ENCODE data around the gene PADI1.

PADI1 gene

DNA sequence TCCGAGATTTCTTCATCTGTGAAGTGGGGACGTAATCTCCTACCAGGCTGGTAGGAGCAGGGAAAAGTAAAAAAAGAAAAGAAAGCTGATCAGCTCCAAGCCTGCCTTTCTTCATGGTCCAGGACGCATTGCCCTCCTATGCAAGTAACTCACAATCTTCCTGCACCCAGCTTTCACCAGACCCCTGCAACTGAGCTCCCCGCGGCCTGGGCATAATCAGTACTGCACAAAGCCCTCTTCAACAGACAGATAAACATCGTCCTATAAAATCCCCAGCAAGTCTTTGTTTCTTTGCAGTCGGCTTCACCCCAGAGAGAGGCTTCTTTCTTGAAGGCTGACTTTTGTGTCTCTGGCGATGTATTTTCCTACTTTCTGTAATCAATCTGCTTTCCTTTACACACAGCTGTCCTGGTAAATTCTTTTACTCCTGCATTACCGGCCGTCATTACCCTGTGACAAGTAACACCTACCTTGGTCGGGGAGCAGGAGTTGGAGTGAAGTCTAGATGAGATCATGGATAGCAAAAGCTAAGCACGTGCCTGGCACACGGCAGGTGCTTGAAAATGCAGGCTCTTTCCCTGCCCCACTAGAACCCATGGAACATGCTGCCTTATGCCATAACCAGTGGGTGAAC lies 8.3 kb downstream of the PADI1 start:
- no peaks in the 10 kb centered on the region for H3K9me3 ChIP-seq (ENCODE audit: control insufficient read depth, insufficient read depth, low read depth, low read length)
- H3K4me1 ChIP-seq (ENCODE audit: control insufficient read depth, insufficient read depth, low read length) = peaks cover 4% of the 10 kb centered on the region
- H3K4me3 ChIP-seq (ENCODE audit: low read depth, low read length) = no peak overlapping the region
- no peaks in the 10 kb centered on the region for H3K36me3 ChIP-seq (ENCODE audit: control insufficient read depth in 2 of 2, insufficient read depth in 1 of 2, low read length in 2 of 2)
- ChIA-PET CTCF (interaction anchor here (0.7 to 3.1 kb wide), 5 partner anchors 10 to 91 kb away, joined by 3 to 17 read pairs (median 8); no protein-coding TSS in a partner anchor), POLR2A (interaction anchor here (1.5 to 2.5 kb wide), 2 partner anchors 20 to 28 kb away, joined by 11 to 12 read pairs; no protein-coding TSS in a partner anchor)
- H3K27ac ChIP-seq (ENCODE audit: extremely low read depth, low read depth, low read length) = 0 out of 2 replicates have a peak overlapping the region, but pooled peaks have one; percentile 35
- TF ChIP-seq ZNF600 (tag by site-specific recombination; IDR thresholded peaks at IDR 0.05) = peak; percentile 62; the same call in 1 of the 2 replicates
- no peak for TF ChIP-seq ZNF510 (tag by site-specific recombination; IDR thresholded peaks at IDR 0.05; ENCODE audit: insufficient replicate concordance)
- no peak for TF ChIP-seq ZNF121 (tag by site-specific recombination; IDR thresholded peaks at IDR 0.05)
- TF ChIP-seq, protein P1, sequence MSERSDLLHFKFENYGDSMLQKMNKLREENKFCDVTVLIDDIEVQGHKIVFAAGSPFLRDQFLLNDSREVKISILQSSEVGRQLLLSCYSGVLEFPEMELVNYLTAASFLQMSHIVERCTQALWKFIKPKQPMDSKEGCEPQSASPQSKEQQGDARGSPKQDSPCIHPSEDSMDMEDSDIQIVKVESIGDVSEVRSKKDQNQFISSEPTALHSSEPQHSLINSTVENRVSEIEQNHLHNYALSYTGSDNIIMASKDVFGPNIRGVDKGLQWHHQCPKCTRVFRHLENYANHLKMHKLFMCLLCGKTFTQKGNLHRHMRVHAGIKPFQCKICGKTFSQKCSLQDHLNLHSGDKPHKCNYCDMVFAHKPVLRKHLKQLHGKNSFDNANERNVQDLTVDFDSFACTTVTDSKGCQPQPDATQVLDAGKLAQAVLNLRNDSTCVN (tag by site-specific recombination; optimal IDR thresholded peaks at IDR 0.05) = peak; percentile 1
- TF ChIP-seq ZFP37 (tag by site-specific recombination; IDR thresholded peaks at IDR 0.05) = no peak
- TF ChIP-seq SP3 (tag by site-specific recombination; IDR thresholded peaks at IDR 0.05) = no peak
- 0 out of 2 replicates have a peak, but pooled peaks have one; percentile 5 for TF ChIP-seq ZFHX2 (tag by site-specific recombination; conservative IDR thresholded peaks at IDR 0.05)
- TF ChIP-seq MZF1 (tag by site-specific recombination; IDR thresholded peaks at IDR 0.05; ENCODE audit: borderline replicate concordance) = peak; percentile 79; the same call in 1 of the 2 replicates
- no peak for TF ChIP-seq ZNF24 (tag by site-specific recombination; IDR thresholded peaks at IDR 0.05)
- peak; percentile 22 for TF ChIP-seq SETDB1 (IDR thresholded peaks at IDR 0.05; ENCODE audit: insufficient read length, low read length)

DNA sequence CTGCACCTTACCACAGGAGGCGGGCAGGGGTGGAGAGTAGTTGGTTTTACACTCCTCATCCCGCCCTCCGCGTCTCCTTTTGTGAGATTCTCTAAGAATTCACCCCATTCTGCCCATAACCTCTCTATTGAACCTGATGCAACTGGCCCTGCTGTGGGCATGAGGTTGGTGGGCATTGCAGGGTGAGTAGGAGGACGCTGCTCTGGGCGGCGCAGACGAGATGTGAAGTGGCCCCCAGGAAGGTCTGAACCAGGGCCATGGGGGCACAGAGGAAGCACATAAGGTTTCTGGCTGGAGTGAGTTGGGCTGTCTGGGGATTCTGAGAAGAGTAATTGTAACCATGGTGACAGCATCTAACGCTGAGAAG lies 8.8 kb downstream of the PADI1 start:
- H3K4me3 ChIP-seq (ENCODE audit: low read depth, low read length) = no peak overlapping the region
- TF ChIP-seq ZFP3 (tag by site-specific recombination; IDR thresholded peaks at IDR 0.05; ENCODE audit: low read depth) = peak; percentile 77
- no peak for TF ChIP-seq ZNF510 (tag by site-specific recombination; IDR thresholded peaks at IDR 0.05; ENCODE audit: insufficient replicate concordance)
- H3K27ac ChIP-seq (ENCODE audit: extremely low read depth, low read depth, low read length) = no peak overlapping the region
- ChIA-PET CTCF (interaction anchor here (2.0 to 3.1 kb wide), 2 partner anchors 21 to 87 kb away, joined by 9 to 17 read pairs; no protein-coding TSS in a partner anchor), POLR2A (interaction anchor here (2.5 kb wide), 1 partner anchor 19 kb away, joined by 12 read pairs; no protein-coding TSS in a partner anchor)
- no peaks in the 10 kb centered on the region for H3K9me3 ChIP-seq (ENCODE audit: control insufficient read depth, insufficient read depth, low read depth, low read length)
- no peaks in the 10 kb centered on the region for H3K36me3 ChIP-seq (ENCODE audit: control insufficient read depth in 2 of 2, insufficient read depth in 1 of 2, low read length in 2 of 2)
- H3K4me1 ChIP-seq (ENCODE audit: control insufficient read depth, insufficient read depth, low read length) = peaks cover 4% of the 10 kb centered on the region

DNA sequence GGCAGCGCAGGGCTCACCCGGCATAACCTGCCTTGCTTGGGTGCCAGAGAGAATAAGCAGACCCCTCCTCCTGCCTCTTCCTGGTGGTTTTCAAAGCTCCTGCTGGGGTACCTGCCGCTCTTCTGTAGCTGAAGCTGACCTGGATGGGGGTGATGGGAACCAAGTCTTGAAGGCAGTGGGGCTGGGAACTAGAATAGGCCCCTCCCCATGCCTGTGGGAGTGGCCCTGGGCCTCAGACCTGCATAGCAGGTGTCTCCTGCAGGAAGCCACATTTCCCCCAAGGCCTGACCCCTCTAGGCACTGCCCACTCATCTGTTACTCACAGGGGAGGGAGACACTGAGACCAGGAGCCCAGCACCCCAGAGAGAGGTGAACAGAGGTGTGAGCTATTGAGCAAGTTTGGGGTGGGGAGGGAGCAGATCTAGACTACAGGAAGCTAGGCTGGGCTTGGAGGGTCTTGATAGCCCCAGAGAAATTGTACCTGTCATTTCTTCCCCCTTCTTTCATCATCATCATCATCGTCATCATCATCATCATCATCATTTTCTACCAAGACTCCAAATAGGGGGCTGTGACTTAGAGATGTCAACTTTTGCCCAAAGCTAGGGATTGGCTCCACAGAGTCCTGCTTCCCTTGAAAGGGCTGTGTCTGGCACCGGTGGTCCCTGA lies 10.1 kb downstream of the PADI1 start:
- TF ChIP-seq ZFHX2 (tag by site-specific recombination; conservative IDR thresholded peaks at IDR 0.05) = no peak
- TF ChIP-seq REPIN1 (tag by site-specific recombination; IDR thresholded peaks at IDR 0.05; ENCODE audit: low read depth) = no peak
- TF ChIP-seq, protein P2, sequence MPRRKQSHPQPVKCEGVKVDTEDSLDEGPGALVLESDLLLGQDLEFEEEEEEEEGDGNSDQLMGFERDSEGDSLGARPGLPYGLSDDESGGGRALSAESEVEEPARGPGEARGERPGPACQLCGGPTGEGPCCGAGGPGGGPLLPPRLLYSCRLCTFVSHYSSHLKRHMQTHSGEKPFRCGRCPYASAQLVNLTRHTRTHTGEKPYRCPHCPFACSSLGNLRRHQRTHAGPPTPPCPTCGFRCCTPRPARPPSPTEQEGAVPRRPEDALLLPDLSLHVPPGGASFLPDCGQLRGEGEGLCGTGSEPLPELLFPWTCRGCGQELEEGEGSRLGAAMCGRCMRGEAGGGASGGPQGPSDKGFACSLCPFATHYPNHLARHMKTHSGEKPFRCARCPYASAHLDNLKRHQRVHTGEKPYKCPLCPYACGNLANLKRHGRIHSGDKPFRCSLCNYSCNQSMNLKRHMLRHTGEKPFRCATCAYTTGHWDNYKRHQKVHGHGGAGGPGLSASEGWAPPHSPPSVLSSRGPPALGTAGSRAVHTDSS (tag by site-specific recombination; IDR thresholded peaks at IDR 0.05) = peak; percentile 96
- Histone ChIP-seq H3K9me3 (ENCODE audit: control insufficient read depth, insufficient read depth, low read depth, low read length) (no peaks in the 10 kb centered on the region), H3K4me3 (ENCODE audit: low read depth, low read length) (no peak overlapping the region), H3K27ac (ENCODE audit: extremely low read depth, low read depth, low read length) (no peak overlapping the region), H3K4me1 (ENCODE audit: control insufficient read depth, insufficient read depth, low read length) (peaks cover 4% of the 10 kb centered on the region), H3K36me3 (ENCODE audit: control insufficient read depth in 2 of 2, insufficient read depth in 1 of 2, low read length in 2 of 2) (no peaks in the 10 kb centered on the region)
- ChIA-PET CTCF (interaction anchor here (1.6 kb wide), 1 partner anchor 59 kb away, joined by 5 read pairs; no protein-coding TSS in a partner anchor), POLR2A (no interaction called here)

DNA sequence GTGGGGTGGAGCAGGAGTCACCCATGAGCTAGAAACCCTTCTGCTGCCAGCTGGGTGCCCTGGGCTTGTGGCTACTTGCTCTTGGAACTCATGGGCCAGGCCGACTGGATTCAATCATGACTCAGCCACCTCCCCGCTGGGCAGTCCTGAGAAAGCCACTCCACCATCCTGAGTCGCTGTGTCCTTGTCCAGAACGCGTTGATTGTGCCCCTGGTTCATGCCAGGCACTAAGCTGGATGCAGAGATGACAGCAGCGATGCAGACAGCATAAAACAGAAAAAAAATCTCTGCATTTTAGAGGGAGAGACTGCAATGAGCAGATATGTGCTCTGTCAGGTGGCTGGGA lies 10.6 kb downstream of the PADI1 start:
- ChIA-PET CTCF (interaction anchor here (1.6 kb wide), 1 partner anchor 59 kb away, joined by 5 read pairs; no protein-coding TSS in a partner anchor), POLR2A (no interaction called here)
- Histone ChIP-seq H3K4me1 (ENCODE audit: control insufficient read depth, insufficient read depth, low read length) (peaks cover 4% of the 10 kb centered on the region), H3K9me3 (ENCODE audit: control insufficient read depth, insufficient read depth, low read depth, low read length) (no peaks in the 10 kb centered on the region), H3K36me3 (ENCODE audit: control insufficient read depth in 2 of 2, insufficient read depth in 1 of 2, low read length in 2 of 2) (no peaks in the 10 kb centered on the region), H3K4me3 (ENCODE audit: low read depth, low read length) (no peak overlapping the region), H3K27ac (ENCODE audit: extremely low read depth, low read depth, low read length) (no peak overlapping the region)
- no peak for TF ChIP-seq ZNF610 (tag by site-specific recombination; IDR thresholded peaks at IDR 0.05; ENCODE audit: borderline replicate concordance)
- TF ChIP-seq, protein P3, sequence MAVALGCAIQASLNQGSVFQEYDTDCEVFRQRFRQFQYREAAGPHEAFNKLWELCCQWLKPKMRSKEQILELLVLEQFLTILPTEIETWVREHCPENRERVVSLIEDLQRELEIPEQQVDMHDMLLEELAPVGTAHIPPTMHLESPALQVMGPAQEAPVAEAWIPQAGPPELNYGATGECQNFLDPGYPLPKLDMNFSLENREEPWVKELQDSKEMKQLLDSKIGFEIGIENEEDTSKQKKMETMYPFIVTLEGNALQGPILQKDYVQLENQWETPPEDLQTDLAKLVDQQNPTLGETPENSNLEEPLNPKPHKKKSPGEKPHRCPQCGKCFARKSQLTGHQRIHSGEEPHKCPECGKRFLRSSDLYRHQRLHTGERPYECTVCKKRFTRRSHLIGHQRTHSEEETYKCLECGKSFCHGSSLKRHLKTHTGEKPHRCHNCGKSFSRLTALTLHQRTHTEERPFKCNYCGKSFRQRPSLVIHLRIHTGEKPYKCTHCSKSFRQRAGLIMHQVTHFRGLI (tag by site-specific recombination; IDR thresholded peaks at IDR 0.05) = no peak
- no peak for TF ChIP-seq ZNF175 (tag by site-specific recombination; IDR thresholded peaks at IDR 0.05)
- peak; percentile 91 for TF ChIP-seq ZNF600 (tag by site-specific recombination; IDR thresholded peaks at IDR 0.05)
- TF ChIP-seq ZIC2 (tag by site-specific recombination; IDR thresholded peaks at IDR 0.05) = peak; percentile 28; the same call in 1 of the 2 replicates
- no peak for TF ChIP-seq ZNF623 (tag by site-specific recombination; IDR thresholded peaks at IDR 0.05)
- TF ChIP-seq, protein P4, sequence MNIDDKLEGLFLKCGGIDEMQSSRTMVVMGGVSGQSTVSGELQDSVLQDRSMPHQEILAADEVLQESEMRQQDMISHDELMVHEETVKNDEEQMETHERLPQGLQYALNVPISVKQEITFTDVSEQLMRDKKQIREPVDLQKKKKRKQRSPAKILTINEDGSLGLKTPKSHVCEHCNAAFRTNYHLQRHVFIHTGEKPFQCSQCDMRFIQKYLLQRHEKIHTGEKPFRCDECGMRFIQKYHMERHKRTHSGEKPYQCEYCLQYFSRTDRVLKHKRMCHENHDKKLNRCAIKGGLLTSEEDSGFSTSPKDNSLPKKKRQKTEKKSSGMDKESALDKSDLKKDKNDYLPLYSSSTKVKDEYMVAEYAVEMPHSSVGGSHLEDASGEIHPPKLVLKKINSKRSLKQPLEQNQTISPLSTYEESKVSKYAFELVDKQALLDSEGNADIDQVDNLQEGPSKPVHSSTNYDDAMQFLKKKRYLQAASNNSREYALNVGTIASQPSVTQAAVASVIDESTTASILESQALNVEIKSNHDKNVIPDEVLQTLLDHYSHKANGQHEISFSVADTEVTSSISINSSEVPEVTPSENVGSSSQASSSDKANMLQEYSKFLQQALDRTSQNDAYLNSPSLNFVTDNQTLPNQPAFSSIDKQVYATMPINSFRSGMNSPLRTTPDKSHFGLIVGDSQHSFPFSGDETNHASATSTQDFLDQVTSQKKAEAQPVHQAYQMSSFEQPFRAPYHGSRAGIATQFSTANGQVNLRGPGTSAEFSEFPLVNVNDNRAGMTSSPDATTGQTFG (tag by site-specific recombination; IDR thresholded peaks at IDR 0.05; ENCODE audit: borderline replicate concordance) = no peak

Data from HEK293 (cell line).